Measurements from ENCODE around the gene POP5.
A peak's percentile ranks its signal among the peaks of the same experiment; 100 is the strongest.

POP5 gene

DNA sequence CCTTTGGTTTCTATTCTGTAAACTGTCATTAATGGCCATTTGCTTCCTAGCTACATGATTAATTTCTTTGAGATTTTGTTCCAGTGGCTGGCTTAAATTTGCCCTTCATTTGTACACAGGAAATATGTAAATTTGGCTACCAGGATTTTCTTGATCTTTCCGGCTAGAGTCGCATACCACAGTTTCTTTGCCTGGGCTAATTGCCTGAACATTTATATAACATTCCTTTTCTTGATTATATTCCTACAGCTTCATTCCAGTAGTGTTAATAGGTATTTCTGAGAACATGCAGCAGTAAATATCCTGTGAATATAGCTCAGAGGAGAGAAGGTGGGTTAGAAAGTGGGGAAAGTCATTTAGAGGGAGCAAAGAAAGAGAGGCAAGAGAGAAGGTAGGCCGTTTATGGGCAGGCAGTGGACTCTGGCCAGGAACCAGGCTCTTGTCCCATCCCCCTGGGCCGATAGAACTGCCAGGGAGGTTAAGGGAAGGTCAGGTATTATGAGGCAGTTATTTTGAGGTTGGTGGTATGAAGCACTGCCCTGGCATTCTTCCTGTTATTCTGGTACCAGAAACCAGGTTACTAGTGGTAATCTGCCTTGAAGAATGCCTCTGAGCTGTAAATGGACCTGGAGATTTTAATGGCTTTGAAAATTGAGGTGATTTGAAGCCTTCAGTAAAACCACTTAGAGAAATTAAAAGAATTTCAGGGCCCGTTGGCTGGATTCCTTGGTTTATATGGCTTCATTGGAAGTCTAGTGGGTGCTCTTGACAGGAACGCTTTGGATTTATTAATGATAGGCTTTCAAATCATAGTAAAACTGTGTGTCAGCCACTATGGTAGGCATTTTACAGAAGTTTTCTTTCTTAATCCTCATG lies 42.7 kb downstream of the POP5 start:
- in situ Hi-C loops (cut with HindIII; ENCODE audit: low sequenced_read_pairs), result no loop called here
- TF ChIP-seq, protein P1, sequence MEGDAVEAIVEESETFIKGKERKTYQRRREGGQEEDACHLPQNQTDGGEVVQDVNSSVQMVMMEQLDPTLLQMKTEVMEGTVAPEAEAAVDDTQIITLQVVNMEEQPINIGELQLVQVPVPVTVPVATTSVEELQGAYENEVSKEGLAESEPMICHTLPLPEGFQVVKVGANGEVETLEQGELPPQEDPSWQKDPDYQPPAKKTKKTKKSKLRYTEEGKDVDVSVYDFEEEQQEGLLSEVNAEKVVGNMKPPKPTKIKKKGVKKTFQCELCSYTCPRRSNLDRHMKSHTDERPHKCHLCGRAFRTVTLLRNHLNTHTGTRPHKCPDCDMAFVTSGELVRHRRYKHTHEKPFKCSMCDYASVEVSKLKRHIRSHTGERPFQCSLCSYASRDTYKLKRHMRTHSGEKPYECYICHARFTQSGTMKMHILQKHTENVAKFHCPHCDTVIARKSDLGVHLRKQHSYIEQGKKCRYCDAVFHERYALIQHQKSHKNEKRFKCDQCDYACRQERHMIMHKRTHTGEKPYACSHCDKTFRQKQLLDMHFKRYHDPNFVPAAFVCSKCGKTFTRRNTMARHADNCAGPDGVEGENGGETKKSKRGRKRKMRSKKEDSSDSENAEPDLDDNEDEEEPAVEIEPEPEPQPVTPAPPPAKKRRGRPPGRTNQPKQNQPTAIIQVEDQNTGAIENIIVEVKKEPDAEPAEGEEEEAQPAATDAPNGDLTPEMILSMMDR (IDR thresholded peaks at IDR 0.05; ENCODE audit: low read depth, low read length), result no peak
- no peak overlapping the region for H3K4me3 ChIP-seq (ENCODE audit: low read depth, low read length)
- peak; percentile 79 for DNase-seq (ENCODE audit: low read depth, low spot score)

DNA sequence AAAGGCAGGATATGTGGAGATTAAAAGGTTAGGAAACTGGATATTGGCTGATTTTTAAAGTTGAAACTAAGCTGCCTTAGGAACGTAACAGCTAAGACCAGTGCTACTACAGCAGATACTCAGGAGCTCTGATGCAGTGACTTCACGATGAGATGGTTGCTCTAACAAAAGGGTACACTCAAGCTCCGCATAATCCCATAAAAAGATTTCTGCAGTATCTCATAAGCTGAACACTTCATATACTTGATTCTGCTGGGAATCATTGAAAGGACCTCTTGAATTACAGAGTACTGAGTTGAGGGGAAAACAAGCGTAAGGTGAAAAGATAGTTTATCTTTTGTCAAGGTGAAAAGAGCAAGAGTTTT lies 43.4 kb downstream of the POP5 start:
- H3K4me3 ChIP-seq (ENCODE audit: low read depth, low read length), result peak overlapping the region; percentile 2
- in situ Hi-C loops (cut with HindIII; ENCODE audit: low sequenced_read_pairs), result no loop called here
- DNase-seq (ENCODE audit: low read depth, low spot score), result no peak
- TF ChIP-seq, protein P1 (IDR thresholded peaks at IDR 0.05; ENCODE audit: low read depth, low read length), result no peak

DNA sequence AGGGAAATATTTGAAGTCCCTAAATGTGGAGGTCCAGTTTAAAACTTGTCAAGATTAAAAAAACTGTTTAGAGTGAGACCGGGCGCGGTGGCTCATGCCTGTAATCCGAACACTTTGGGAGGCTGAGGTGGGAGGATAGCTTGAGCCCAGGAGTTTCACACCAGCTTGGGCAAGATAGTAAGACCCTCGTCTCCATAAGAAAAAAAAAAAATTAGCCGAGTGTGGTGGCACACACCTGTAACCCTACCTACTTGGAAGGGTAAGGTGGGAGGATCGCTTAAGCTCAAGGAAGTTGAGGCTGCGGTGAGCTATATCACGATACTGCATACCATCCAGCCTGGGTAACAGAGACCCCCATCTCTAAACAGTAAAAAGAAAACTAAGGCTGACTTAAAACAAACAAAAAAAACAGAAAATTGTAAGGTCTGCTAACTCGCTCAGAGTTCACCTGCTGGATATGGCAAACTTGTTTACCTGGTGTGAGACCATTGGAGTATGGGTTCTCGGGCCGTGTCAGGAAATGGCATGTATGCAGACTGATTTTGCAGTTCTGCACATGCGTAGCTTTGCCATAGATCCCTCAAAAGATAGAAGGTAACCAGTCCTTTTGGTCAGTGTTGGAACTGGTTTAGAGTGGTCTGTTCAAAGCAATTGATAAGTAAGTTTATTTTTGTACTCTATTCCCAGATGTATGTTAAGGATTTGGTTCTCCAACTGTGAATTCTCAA lies 45.0 kb downstream of the POP5 start:
- H3K4me3 ChIP-seq (ENCODE audit: low read depth, low read length), result peak overlapping the region; percentile 91
- DNase-seq (ENCODE audit: low read depth, low spot score), result no peak
- TF ChIP-seq, protein P1 (IDR thresholded peaks at IDR 0.05; ENCODE audit: low read depth, low read length), result no peak
- in situ Hi-C loops (cut with HindIII; ENCODE audit: low sequenced_read_pairs), result no loop called here

DNA sequence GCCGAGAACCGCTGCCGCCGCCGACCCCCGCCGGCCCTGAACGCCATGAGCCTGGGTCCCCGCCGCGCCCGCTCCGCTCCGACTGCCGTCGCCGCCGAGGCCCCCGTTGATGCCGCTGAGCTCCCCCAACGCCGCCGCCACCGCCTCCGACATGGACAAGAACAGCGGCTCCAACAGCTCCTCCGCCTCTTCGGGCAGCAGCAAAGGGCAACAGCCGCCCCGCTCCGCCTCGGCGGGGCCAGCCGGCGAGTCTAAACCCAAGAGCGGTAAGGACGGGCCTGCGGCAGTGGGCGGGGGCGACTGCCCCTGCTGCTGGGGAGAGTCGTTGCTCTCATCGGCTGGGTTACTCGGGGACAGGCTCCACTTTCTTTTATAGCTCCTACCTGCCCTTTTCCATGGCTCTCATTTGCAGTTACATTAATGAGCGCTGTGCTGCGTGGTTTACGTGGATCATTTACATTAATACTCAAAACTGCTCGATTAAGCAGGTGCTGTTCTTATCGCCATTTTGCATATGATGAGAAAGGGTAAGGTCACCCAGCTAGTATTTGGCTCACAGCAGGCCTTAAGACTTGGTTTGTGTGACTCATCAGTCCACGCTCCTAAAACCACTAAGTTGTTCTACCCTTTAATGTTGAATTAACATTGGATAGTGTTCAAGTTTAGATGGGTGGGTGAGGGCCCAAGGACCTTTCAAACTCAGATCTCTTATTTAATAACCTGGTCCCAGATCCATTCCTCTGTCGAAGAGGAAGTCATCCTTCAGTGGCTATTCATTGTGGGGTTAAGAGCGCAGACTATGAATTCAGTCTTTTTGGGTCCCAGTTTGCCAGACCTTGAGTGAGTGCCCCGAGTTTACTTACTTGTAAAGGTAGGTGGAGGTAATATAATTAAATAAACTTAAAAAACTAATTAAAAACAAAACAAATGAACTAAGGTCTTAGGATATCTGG lies 46.2 kb downstream of the POP5 start:
- peak overlapping the region; percentile 91 for H3K4me3 ChIP-seq (ENCODE audit: low read depth, low read length)
- TF ChIP-seq, protein P1 (IDR thresholded peaks at IDR 0.05; ENCODE audit: low read depth, low read length), result peak; percentile 5
- in situ Hi-C loops (cut with HindIII; ENCODE audit: low sequenced_read_pairs), result no loop called here
- peak; percentile 88 for DNase-seq (ENCODE audit: low read depth, low spot score)

DNA sequence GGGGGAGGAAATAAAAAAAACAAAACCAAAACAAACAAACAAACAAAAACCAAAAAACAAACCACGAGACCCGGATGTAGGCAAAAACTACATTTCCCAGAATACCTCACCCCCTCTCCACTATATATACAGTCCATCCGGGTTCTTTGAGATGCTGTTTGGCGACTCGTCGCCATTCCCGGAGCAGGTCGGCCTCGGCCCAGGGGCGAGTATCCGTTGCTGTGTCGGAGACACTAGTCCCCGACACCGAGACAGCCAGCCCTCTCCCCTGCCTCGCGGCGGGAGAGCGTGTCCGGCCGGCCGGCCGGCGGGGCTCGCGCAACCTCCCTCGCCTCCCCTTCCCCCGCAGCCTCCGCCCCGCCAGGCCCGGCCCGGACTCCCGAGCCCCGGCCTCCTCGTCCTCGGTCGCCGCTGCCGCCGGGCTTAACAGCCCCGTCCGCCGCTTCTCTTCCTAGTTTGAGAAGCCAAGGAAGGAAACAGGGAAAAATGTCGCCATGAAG lies 46.9 kb downstream of the POP5 start, which contains the start of gene RNF10:
Gene RNF10 (plus strand): TSS at position 154 of the 500 bp plus-strand sequence. CDS start 456 bp downstream, outside the sequence.
- in situ Hi-C loops (cut with HindIII; ENCODE audit: low sequenced_read_pairs), result no loop called here
- peak; percentile 87 for DNase-seq (ENCODE audit: low read depth, low spot score)
- H3K4me3 ChIP-seq (ENCODE audit: low read depth, low read length), result peak within 1 kb of the TSS; percentile 91
- TF ChIP-seq, protein P1 (IDR thresholded peaks at IDR 0.05; ENCODE audit: low read depth, low read length), result no peak
